A549 (cell line): ENCODE results near the gene CD109.

Experiments used
- CEBPB ChIP-seq, 2 experiments: fragments of >200 bp in 1 of 2; sonication (Bioruptor Twin) in 1 of 2; formaldehyde crosslinking in 1 of 2; IDR thresholded peaks; 2 replicates each; pipeline ENCODE4 v1.6.1; 2012 to 2016
- EHMT2 ChIP-seq: fragments of 200-600 bp; sonication (generic); IDR thresholded peaks from 2 replicates; pipeline ENCODE4 v1.6.1; 2016; ENCODE audit warnings: antibody characterized with exemption, low read depth, mild to moderate bottlenecking, moderate library complexity
- EP300 ChIP-seq, 2 experiments: fragments of >200 bp; sonication (Bioruptor Twin); formaldehyde crosslinking; IDR thresholded peaks; 2 replicates in 1 of 2; 3 replicates in 1 of 2; pipeline ENCODE4 v1.6.1; 2016 to 2017
- POLR2A ChIP-seq: IDR thresholded peaks from 2 replicates; pipeline ENCODE4 v1.6.1; 2012; ENCODE audit warnings: mild to moderate bottlenecking, low read length
- ZFP36 ChIP-seq: fragments of 450-650 bp; IDR thresholded peaks from 2 replicates; pipeline ENCODE4 v1.6.1; 2014; ENCODE audit warnings: borderline replicate concordance; ENCODE audit not compliant: partially characterized antibody
- TF ChIP-seq, protein P1 (sequence below): fragments of >200 bp; sonication (Bioruptor Twin); formaldehyde crosslinking; IDR thresholded peaks from 3 replicates; pipeline ENCODE4 v1.5.1; 2016
- TF ChIP-seq, protein P2 (sequence below): fragments of 200-600 bp; sonication (generic); IDR thresholded peaks from 2 replicates; pipeline ENCODE4 v1.6.1; 2016; ENCODE audit warnings: antibody characterized with exemption, mild to moderate bottlenecking, moderate library complexity
- TF ChIP-seq, protein P3 (sequence below): fragments of 450-650 bp; IDR thresholded peaks from 2 replicates; pipeline ENCODE4 v1.6.1; 2014; ENCODE audit warnings: antibody characterized with exemption
- TF ChIP-seq, protein P4 (sequence below): fragments of 250-450 bp; sonication (Bioruptor Pico); IDR thresholded peaks from 2 replicates; pipeline ENCODE4 v1.5.0; 2021; ENCODE audit warnings: mild to moderate bottlenecking, moderate library complexity, borderline replicate concordance
- TF ChIP-seq, protein P5 (sequence below): fragments of 150-350 bp; IDR thresholded peaks from 2 replicates; pipeline ENCODE4 v1.6.1; 2014; ENCODE audit warnings: low read depth, mild to moderate bottlenecking, low read length

DNA sequence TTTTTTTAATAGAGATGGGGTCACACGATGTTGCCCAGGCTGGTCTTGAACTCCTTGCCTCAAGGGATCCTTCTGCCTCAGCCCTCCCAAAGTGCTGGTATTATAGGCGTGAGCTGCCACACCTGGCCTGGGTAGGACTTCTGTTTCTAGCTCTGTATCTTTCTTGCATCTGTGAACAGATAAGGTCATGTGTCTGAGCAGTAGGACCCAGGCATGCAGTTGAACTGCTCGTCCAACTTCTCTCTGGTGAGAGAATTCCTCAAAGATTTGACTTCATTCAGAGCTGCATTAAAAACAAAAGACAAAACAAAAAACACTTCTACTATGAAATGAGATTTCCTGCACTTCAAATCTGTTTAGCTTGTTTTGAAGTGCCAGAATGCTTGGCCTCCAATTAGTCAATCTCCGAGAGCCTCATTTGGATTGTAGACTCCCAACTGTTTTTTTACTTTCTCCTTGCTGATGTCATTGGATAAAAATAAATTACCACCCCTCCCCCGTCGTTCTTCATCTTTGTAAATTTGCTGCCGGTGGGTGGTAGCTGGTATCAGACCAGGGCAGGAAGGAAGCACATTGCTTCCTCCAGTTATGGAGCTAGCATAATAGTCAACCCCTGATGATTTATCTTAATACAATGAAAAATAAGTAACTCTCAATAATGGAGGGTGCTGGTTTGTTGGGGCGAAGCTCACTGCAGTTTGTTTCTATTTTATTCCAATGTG lies 17.6 kb downstream of the CD109 start:
- no peak for TF ChIP-seq EHMT2
- no peak for TF ChIP-seq ZFP36
- TF ChIP-seq, protein P1, sequence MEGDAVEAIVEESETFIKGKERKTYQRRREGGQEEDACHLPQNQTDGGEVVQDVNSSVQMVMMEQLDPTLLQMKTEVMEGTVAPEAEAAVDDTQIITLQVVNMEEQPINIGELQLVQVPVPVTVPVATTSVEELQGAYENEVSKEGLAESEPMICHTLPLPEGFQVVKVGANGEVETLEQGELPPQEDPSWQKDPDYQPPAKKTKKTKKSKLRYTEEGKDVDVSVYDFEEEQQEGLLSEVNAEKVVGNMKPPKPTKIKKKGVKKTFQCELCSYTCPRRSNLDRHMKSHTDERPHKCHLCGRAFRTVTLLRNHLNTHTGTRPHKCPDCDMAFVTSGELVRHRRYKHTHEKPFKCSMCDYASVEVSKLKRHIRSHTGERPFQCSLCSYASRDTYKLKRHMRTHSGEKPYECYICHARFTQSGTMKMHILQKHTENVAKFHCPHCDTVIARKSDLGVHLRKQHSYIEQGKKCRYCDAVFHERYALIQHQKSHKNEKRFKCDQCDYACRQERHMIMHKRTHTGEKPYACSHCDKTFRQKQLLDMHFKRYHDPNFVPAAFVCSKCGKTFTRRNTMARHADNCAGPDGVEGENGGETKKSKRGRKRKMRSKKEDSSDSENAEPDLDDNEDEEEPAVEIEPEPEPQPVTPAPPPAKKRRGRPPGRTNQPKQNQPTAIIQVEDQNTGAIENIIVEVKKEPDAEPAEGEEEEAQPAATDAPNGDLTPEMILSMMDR: no peak
- TF ChIP-seq, protein P2, sequence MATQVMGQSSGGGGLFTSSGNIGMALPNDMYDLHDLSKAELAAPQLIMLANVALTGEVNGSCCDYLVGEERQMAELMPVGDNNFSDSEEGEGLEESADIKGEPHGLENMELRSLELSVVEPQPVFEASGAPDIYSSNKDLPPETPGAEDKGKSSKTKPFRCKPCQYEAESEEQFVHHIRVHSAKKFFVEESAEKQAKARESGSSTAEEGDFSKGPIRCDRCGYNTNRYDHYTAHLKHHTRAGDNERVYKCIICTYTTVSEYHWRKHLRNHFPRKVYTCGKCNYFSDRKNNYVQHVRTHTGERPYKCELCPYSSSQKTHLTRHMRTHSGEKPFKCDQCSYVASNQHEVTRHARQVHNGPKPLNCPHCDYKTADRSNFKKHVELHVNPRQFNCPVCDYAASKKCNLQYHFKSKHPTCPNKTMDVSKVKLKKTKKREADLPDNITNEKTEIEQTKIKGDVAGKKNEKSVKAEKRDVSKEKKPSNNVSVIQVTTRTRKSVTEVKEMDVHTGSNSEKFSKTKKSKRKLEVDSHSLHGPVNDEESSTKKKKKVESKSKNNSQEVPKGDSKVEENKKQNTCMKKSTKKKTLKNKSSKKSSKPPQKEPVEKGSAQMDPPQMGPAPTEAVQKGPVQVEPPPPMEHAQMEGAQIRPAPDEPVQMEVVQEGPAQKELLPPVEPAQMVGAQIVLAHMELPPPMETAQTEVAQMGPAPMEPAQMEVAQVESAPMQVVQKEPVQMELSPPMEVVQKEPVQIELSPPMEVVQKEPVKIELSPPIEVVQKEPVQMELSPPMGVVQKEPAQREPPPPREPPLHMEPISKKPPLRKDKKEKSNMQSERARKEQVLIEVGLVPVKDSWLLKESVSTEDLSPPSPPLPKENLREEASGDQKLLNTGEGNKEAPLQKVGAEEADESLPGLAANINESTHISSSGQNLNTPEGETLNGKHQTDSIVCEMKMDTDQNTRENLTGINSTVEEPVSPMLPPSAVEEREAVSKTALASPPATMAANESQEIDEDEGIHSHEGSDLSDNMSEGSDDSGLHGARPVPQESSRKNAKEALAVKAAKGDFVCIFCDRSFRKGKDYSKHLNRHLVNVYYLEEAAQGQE: no peak
- no peak for TF ChIP-seq POLR2A
- TF ChIP-seq CEBPB (IDR thresholded peaks at IDR 0.05): no peak
- TF ChIP-seq EP300 (IDR thresholded peaks at IDR 0.05): no peak
- TF ChIP-seq, protein P3, sequence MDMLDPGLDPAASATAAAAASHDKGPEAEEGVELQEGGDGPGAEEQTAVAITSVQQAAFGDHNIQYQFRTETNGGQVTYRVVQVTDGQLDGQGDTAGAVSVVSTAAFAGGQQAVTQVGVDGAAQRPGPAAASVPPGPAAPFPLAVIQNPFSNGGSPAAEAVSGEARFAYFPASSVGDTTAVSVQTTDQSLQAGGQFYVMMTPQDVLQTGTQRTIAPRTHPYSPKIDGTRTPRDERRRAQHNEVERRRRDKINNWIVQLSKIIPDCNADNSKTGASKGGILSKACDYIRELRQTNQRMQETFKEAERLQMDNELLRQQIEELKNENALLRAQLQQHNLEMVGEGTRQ: no peak
- TF ChIP-seq, protein P4, sequence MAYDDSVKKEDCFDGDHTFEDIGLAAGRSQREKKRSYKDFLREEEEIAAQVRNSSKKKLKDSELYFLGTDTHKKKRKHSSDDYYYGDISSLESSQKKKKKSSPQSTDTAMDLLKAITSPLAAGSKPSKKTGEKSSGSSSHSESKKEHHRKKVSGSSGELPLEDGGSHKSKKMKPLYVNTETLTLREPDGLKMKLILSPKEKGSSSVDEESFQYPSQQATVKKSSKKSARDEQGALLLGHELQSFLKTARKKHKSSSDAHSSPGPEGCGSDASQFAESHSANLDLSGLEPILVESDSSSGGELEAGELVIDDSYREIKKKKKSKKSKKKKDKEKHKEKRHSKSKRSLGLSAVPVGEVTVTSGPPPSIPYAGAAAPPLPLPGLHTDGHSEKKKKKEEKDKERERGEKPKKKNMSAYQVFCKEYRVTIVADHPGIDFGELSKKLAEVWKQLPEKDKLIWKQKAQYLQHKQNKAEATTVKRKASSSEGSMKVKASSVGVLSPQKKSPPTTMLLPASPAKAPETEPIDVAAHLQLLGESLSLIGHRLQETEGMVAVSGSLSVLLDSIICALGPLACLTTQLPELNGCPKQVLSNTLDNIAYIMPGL (CRISPR knock-in tag): no peak
- TF ChIP-seq, protein P5, sequence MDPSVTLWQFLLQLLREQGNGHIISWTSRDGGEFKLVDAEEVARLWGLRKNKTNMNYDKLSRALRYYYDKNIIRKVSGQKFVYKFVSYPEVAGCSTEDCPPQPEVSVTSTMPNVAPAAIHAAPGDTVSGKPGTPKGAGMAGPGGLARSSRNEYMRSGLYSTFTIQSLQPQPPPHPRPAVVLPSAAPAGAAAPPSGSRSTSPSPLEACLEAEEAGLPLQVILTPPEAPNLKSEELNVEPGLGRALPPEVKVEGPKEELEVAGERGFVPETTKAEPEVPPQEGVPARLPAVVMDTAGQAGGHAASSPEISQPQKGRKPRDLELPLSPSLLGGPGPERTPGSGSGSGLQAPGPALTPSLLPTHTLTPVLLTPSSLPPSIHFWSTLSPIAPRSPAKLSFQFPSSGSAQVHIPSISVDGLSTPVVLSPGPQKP: no peak
